HEK293T (cell line): ENCODE results near the gene NRP1.

Source experiments
- CTCF ChIA-PET: fragments of 350-600 bp; formaldehyde crosslinking; extraction: SDS; loops from one replicate; lab custom pipeline; 2021; ENCODE audit warnings: antibody characterized with exemption, inconsistent platforms; lab: Yijun Ruan, JAX
- POLR2A ChIA-PET: fragments of 350-600 bp; formaldehyde crosslinking; extraction: SDS; loops from one replicate; lab custom pipeline; 2020; ENCODE audit warnings: antibody characterized with exemption, inconsistent platforms; lab: Yijun Ruan, JAX
- DNase-seq: peaks from one replicate; pipeline ENCODE4 v3.0.0; 2012; ENCODE audit warnings: mixed read lengths; ENCODE audit errors: extremely low spot score
- ARNT ChIP-seq: fragments of 450-650 bp; IDR thresholded peaks from 2 replicates; pipeline ENCODE4 v1.6.1; 2017; ENCODE audit warnings: mild to moderate bottlenecking
- BHLHE40 ChIP-seq: fragments of 450-650 bp; IDR thresholded peaks from 2 replicates; pipeline ENCODE4 v1.6.1; 2016; ENCODE audit warnings: mild to moderate bottlenecking, moderate library complexity, borderline replicate concordance
- CTBP1 ChIP-seq: fragments of 450-650 bp; IDR thresholded peaks from 2 replicates; pipeline ENCODE4 v1.6.1; 2016; ENCODE audit warnings: borderline replicate concordance
- ELF4 ChIP-seq: fragments of 450-650 bp; IDR thresholded peaks from 2 replicates; pipeline ENCODE4 v1.6.1; 2017; ENCODE audit warnings: antibody characterized with exemption
- FOXA1 ChIP-seq: fragments of 450-650 bp; IDR thresholded peaks from 2 replicates; pipeline ENCODE4 v1.6.1; 2016; ENCODE audit warnings: mild to moderate bottlenecking
- FOXK2 ChIP-seq: fragments of 450-650 bp; IDR thresholded peaks from 2 replicates; pipeline ENCODE4 v1.6.1; 2016; ENCODE audit warnings: mild to moderate bottlenecking
- FOXM1 ChIP-seq: fragments of 450-650 bp; IDR thresholded peaks from 2 replicates; pipeline ENCODE4 v1.6.1; 2017; ENCODE audit warnings: mild to moderate bottlenecking, borderline replicate concordance
- HDGF ChIP-seq: fragments of 450-650 bp; IDR thresholded peaks from 2 replicates; pipeline ENCODE4 v1.6.1; 2017; ENCODE audit warnings: antibody characterized with exemption, borderline replicate concordance
- L3MBTL2 ChIP-seq: fragments of 450-650 bp; conservative IDR thresholded peaks from 2 replicates; pipeline ENCODE4 v1.6.1; 2016; ENCODE audit warnings: mild to moderate bottlenecking
- LEF1 ChIP-seq: fragments of 450-650 bp; IDR thresholded peaks from 2 replicates; pipeline ENCODE4 v1.6.1; 2017; ENCODE audit warnings: mild to moderate bottlenecking, borderline replicate concordance
- NFRKB ChIP-seq: fragments of 450-650 bp; IDR thresholded peaks from 2 replicates; pipeline ENCODE4 v1.6.1; 2016; ENCODE audit warnings: mild to moderate bottlenecking, moderate library complexity
- PKNOX1 ChIP-seq: fragments of 450-650 bp; IDR thresholded peaks from 2 replicates; pipeline ENCODE4 v1.6.1; 2016
- SP1 ChIP-seq: fragments of 450-650 bp; IDR thresholded peaks from 2 replicates; pipeline ENCODE4 v1.6.1; 2017
- SUZ12 ChIP-seq: fragments of 450-650 bp; IDR thresholded peaks from 2 replicates; pipeline ENCODE4 v1.6.1; 2016; ENCODE audit warnings: mild to moderate bottlenecking
- TARDBP ChIP-seq: fragments of 450-650 bp; IDR thresholded peaks from 2 replicates; pipeline ENCODE4 v1.6.1; 2016
- ZNF384 ChIP-seq: fragments of 450-650 bp; IDR thresholded peaks from 2 replicates; pipeline ENCODE4 v1.6.1; 2016

Gene NRP1

GRCh38 chr10:33196710-33197491, 137.6 kb downstream of the NRP1 start:
- POLR2A ChIA-PET = no interaction called here

GRCh38 chr10:33196377-33196706, 138.1 kb downstream of the NRP1 start:
- CTCF ChIA-PET = no interaction called here

More at GRCh38 chr10:33196710-33197491, 137.6 kb downstream of the NRP1 start:
- CTCF ChIA-PET = no interaction called here
- no peak for TF ChIP-seq FOXK2
- no peak for TF ChIP-seq TARDBP
- no peak for TF ChIP-seq ELF4
- no peak for TF ChIP-seq HDGF
- TF ChIP-seq ARNT = no peak
- TF ChIP-seq PKNOX1 = no peak
- TF ChIP-seq SUZ12 = no peak
- no peak for TF ChIP-seq FOXA1
- no peak for TF ChIP-seq SP1
- TF ChIP-seq BHLHE40 = no peak
- TF ChIP-seq CTBP1 = no peak
- TF ChIP-seq FOXM1 = no peak
- TF ChIP-seq NFRKB = no peak
- no peak for TF ChIP-seq ZNF384
- no peak for DNase-seq

GRCh38 chr10:33195608-33196376, 138.7 kb downstream of the NRP1 start:
- CTCF ChIA-PET = no interaction called here
- POLR2A ChIA-PET = no interaction called here
- no peak for TF ChIP-seq SP1
- TF ChIP-seq LEF1 = no peak
- TF ChIP-seq CTBP1 = no peak
- no peak for TF ChIP-seq FOXA1
- no peak for TF ChIP-seq ELF4
- no peak for TF ChIP-seq BHLHE40
- no peak for TF ChIP-seq TARDBP
- no peak for TF ChIP-seq ARNT
- DNase-seq = no peak

More at GRCh38 chr10:33196377-33196706, 138.1 kb downstream of the NRP1 start:
- POLR2A ChIA-PET = no interaction called here
- DNase-seq = no peak
- TF ChIP-seq LEF1 (no peak), HDGF (no peak), TARDBP (no peak), ZNF384 (no peak), ARNT (no peak), NFRKB (no peak), ELF4 (no peak), L3MBTL2 (no peak), PKNOX1 (no peak), SP1 (no peak), FOXM1 (no peak), CTBP1 (no peak), FOXA1 (no peak), BHLHE40 (no peak), FOXK2 (no peak)

GRCh38 chr10:33193701-33194521, 140.6 kb downstream of the NRP1 start:
- POLR2A ChIA-PET = interaction anchor here (1.3 kb wide), 1 partner anchor 141 kb away, joined by 5 read pairs; the partner anchor contains the start of gene NRP1
- TF ChIP-seq FOXA1 (no peak), HDGF (no peak), NFRKB (no peak), CTBP1 (no peak), FOXK2 (no peak), LEF1 (no peak), ELF4 (no peak), PKNOX1 (no peak), TARDBP (no peak), SUZ12 (no peak), L3MBTL2 (no peak), ZNF384 (no peak), SP1 (no peak), FOXM1 (no peak)
- DNase-seq = no peak
- CTCF ChIA-PET = interaction anchor here (0.6 to 1.5 kb wide), 14 partner anchors 8 to 1444 kb away, joined by 3 to 7 read pairs (median 3); no protein-coding TSS in a partner anchor

- CTCF ChIA-PET = interaction anchor here (0.5 to 1.5 kb wide), 21 partner anchors 8 to 1445 kb away, joined by 3 to 7 read pairs (median 3); no protein-coding TSS in a partner anchor
- no peak for TF ChIP-seq ARNT
- no peak for TF ChIP-seq FOXK2
- TF ChIP-seq SP1 = no peak
- TF ChIP-seq L3MBTL2 = no peak
- TF ChIP-seq BHLHE40 = no peak
- TF ChIP-seq ELF4 = no peak
- TF ChIP-seq CTBP1 = no peak
- TF ChIP-seq TARDBP = no peak
- TF ChIP-seq HDGF = no peak
- TF ChIP-seq PKNOX1 = no peak
- TF ChIP-seq FOXM1 = no peak
- peak; percentile 64 for DNase-seq
- POLR2A ChIA-PET = interaction anchor here (0.7 to 1.3 kb wide), 2 partner anchors 140 to 142 kb away, joined by 4 to 5 read pairs; partner anchors contain the start of gene NRP1
Measured at GRCh38 chr10:33193057-33193700, 141.3 kb downstream of the NRP1 start.
